MM.1S (cell line): ENCODE data around the gene ITGA3.
A peak's percentile ranks its signal among the peaks of the same experiment; 100 is the strongest.

Source experiments
- DNase-seq: peaks from one replicate; pipeline ENCODE4 v3.0.0-alpha.2; 2015
- H2AFZ ChIP-seq: fragments of 300-600 bp; sonication (generic); 2 replicates; pipeline ENCODE4 v1.6.0; 2016; ENCODE audit warnings: antibody characterized with exemption, low read length
- H3F3A ChIP-seq: fragments of 300-600 bp; sonication (generic); 2 replicates; pipeline ENCODE4 v1.6.1; 2016; ENCODE audit warnings: mild to moderate bottlenecking, antibody characterized with exemption, low read length, moderate library complexity, mixed read lengths; ENCODE audit not compliant: insufficient read depth
- H3K27ac ChIP-seq: fragments of 300-600 bp; sonication (generic); 2 replicates; pipeline ENCODE4 v1.5.1; 2016; ENCODE audit warnings: mild to moderate bottlenecking, low read length
- H3K27me3 ChIP-seq: fragments of 300-600 bp; sonication (generic); replicated peaks from 2 replicates; pipeline ENCODE4 v1.6.0; 2016; ENCODE audit warnings: low read length; ENCODE audit not compliant: insufficient read depth
- H3K36me3 ChIP-seq: fragments of 300-600 bp; sonication (generic); replicated peaks from 2 replicates; pipeline ENCODE4 v1.6.1; 2016; ENCODE audit warnings: mild to moderate bottlenecking, low read length, mixed read lengths; ENCODE audit not compliant: insufficient read depth
- H3K4me1 ChIP-seq: fragments of 300-600 bp; sonication (generic); 2 replicates; pipeline ENCODE4 v1.6.1; 2016; ENCODE audit warnings: low read length, mixed read lengths
- H3K4me2 ChIP-seq: fragments of 300-600 bp; sonication (generic); 2 replicates; pipeline ENCODE4 v1.6.0; 2016; ENCODE audit warnings: low read depth, low read length
- H3K4me3 ChIP-seq: fragments of 300-600 bp; sonication (generic); 2 replicates; pipeline ENCODE4 v1.5.1; 2016; ENCODE audit warnings: low read length, mixed read lengths
- H3K79me2 ChIP-seq: fragments of 300-600 bp; sonication (generic); 2 replicates; pipeline ENCODE4 v1.6.1; 2016; ENCODE audit warnings: mixed run types, low read length, mixed read lengths
- H3K9ac ChIP-seq: fragments of 300-600 bp; sonication (generic); 2 replicates; pipeline ENCODE4 v1.6.1; 2016; ENCODE audit warnings: low read length, mixed read lengths
- H3K9me2 ChIP-seq: fragments of 300-600 bp; sonication (generic); replicated peaks from 2 replicates; pipeline ENCODE4 v1.6.1; 2016; ENCODE audit warnings: mild to moderate bottlenecking, low read length, mixed read lengths; ENCODE audit not compliant: insufficient read depth
- H3K9me3 ChIP-seq: fragments of 300-600 bp; sonication (generic); replicated peaks from 2 replicates; pipeline ENCODE4 v1.6.1; 2016; ENCODE audit warnings: mild to moderate bottlenecking, low read length, mixed read lengths; ENCODE audit not compliant: insufficient read depth
- H4K20me1 ChIP-seq: fragments of 300-600 bp; sonication (generic); 2 replicates; pipeline ENCODE4 v1.6.1; 2016; ENCODE audit warnings: mild to moderate bottlenecking, low read length, moderate library complexity, mixed read lengths; ENCODE audit not compliant: insufficient read depth
- EZH2 ChIP-seq: fragments of 300-600 bp; sonication (generic); optimal IDR thresholded peaks from 2 replicates; pipeline ENCODE3; 2017; ENCODE audit warnings: low read depth, mild to moderate bottlenecking, antibody characterized with exemption, low read length, mixed read lengths
- EZH2phosphoT487 ChIP-seq: fragments of 300-600 bp; sonication (generic); IDR thresholded peaks from 2 replicates; pipeline ENCODE4 v1.6.1; 2018; ENCODE audit warnings: antibody characterized with exemption, low read length
- TF ChIP-seq, protein P1 (sequence below): fragments of 300-600 bp; sonication (generic); IDR thresholded peaks from 2 replicates; pipeline ENCODE4 v1.5.1; 2016; ENCODE audit warnings: antibody characterized with exemption, low read length, mixed read lengths

ITGA3 gene

DNA sequence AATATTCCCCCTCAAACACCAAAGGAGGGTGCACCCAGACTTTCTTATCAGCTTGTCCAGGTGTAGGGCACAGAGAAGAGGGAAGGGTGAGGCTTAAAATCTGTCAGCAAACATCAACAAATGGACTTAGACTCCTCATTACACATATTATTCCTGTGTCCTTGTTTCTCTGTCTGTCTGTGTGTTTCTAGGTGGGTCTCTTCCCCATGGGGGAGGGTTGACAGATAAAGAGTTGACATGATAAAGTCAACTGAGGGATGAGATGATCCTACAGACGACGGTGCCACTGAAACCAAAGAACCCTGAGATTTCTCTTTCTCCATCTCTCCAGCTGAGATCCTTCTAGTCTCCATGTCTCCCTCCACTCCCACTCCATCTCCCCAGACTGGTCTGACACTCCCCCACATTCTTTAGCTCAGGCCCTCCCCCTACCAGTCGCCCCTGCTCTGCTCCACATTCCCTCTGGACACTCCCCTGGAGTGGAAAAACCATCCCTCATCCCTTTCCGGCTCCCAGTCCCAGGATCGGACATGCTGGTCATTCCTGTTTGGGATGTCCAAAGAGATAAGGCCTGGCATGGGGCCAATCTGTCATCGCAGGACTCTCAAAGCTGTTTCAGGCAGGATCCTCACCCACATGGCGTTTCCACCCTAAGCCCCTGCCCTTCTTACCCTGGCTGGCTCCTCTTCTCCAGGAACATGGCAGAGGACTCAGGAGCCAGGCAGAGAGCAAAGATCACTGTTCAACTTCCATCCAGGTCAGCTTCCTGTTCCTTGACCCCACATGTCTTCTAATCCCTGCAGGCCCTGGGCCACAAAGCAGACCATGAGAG, 2.9 kb upstream of the ITGA3 start:
- no peaks in the 10 kb centered on the region for H3K9me2 ChIP-seq
- H3K79me2 ChIP-seq, result peaks cover 11% of the 10 kb centered on the region; the same call in 1 of the 2 replicates
- 0 out of 2 replicates have a peak, but pooled peaks cover 4% of the 10 kb centered on the region for H3K27me3 ChIP-seq
- no peak overlapping the region for H3K4me3 ChIP-seq
- H3K4me2 ChIP-seq, result no peak overlapping the region
- no peak overlapping the region for H3K27ac ChIP-seq
- no peaks in the 10 kb centered on the region for H3K9me3 ChIP-seq
- H3K36me3 ChIP-seq, result no peaks in the 10 kb centered on the region
- TF ChIP-seq EZH2phosphoT487, result no peak
- TF ChIP-seq EZH2, result no peak
- TF ChIP-seq, protein P1, sequence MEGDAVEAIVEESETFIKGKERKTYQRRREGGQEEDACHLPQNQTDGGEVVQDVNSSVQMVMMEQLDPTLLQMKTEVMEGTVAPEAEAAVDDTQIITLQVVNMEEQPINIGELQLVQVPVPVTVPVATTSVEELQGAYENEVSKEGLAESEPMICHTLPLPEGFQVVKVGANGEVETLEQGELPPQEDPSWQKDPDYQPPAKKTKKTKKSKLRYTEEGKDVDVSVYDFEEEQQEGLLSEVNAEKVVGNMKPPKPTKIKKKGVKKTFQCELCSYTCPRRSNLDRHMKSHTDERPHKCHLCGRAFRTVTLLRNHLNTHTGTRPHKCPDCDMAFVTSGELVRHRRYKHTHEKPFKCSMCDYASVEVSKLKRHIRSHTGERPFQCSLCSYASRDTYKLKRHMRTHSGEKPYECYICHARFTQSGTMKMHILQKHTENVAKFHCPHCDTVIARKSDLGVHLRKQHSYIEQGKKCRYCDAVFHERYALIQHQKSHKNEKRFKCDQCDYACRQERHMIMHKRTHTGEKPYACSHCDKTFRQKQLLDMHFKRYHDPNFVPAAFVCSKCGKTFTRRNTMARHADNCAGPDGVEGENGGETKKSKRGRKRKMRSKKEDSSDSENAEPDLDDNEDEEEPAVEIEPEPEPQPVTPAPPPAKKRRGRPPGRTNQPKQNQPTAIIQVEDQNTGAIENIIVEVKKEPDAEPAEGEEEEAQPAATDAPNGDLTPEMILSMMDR, result no peak
- no peaks in the 10 kb centered on the region for H4K20me1 ChIP-seq
- H3K4me1 ChIP-seq, result peaks cover 27% of the 10 kb centered on the region
- H3K9ac ChIP-seq, result no peak overlapping the region
- peaks cover 18% of the 10 kb centered on the region for H3F3A ChIP-seq
- DNase-seq, result no peak
- H2AFZ ChIP-seq, result no peak overlapping the region

DNA sequence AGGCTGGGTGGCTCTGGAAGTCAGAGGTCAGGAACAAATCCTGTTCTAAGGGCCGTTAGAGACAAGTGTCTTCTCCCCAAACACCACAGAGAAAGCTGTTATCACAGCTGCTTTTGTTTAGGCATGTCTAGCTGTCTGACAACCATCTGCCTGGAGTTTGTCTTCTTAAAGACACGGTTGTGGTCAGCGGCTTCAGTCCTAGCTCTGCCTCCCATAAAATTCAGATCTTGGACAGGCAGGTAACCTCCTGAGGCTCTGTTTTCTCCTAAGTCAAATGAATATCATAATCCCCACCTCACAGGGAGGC, 2.3 kb upstream of the ITGA3 start:
- Histone ChIP-seq H3K27me3 (0 out of 2 replicates have a peak, but pooled peaks cover 4% of the 10 kb centered on the region), H3K9me2 (no peaks in the 10 kb centered on the region), H3K79me2 (peaks cover 14% of the 10 kb centered on the region; the same call in 1 of the 2 replicates), H3K27ac (no peak overlapping the region), H2AFZ (no peak overlapping the region), H3K4me3 (no peak overlapping the region), H3K4me2 (no peak overlapping the region), H4K20me1 (no peaks in the 10 kb centered on the region), H3K9ac (no peak overlapping the region), H3K36me3 (no peaks in the 10 kb centered on the region), H3F3A (peaks cover 18% of the 10 kb centered on the region), H3K9me3 (no peaks in the 10 kb centered on the region), H3K4me1 (peaks cover 27% of the 10 kb centered on the region)
- TF ChIP-seq EZH2phosphoT487 (no peak), EZH2 (no peak)
- TF ChIP-seq, protein P1, result no peak
- DNase-seq, result no peak

DNA sequence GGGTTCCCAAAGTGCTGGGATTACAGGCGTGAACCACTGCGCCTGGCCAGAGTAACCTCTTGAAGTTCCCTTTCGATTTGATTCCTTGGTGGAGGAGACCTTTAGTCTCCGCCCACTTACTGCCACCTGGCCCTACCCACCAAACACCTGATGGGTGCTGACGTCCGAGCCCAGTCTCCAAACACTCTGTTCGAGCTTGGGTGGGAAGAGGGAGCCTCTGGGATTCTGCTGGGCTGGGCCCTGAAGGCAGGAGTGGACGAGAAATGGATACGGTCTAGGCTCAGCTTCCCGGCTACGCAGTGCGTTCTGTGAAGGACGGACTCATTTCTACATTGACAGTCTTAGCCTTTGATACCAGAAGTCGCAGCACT, 870 bp upstream of the ITGA3 start:
- H3K79me2 ChIP-seq, result peaks cover 19% of the 10 kb centered on the region; the same call in 1 of the 2 replicates
- peak overlapping the region; percentile 57 for H3K4me3 ChIP-seq
- H3K36me3 ChIP-seq, result no peaks in the 10 kb centered on the region
- no peaks in the 10 kb centered on the region for H3K27me3 ChIP-seq
- DNase-seq, result peak; percentile 81
- H3K27ac ChIP-seq, result peak overlapping the region; percentile 84
- H3K9me3 ChIP-seq, result no peaks in the 10 kb centered on the region
- TF ChIP-seq EZH2phosphoT487, result no peak
- TF ChIP-seq, protein P1, result no peak
- TF ChIP-seq EZH2, result no peak
- peak overlapping the region; percentile 93 for H3K4me2 ChIP-seq
- H3K4me1 ChIP-seq, result peaks cover 32% of the 10 kb centered on the region
- H3K9ac ChIP-seq, result peak overlapping the region; percentile 63
- no peaks in the 10 kb centered on the region for H3K9me2 ChIP-seq
- H4K20me1 ChIP-seq, result no peaks in the 10 kb centered on the region
- peak overlapping the region; percentile 87 for H2AFZ ChIP-seq
- peaks cover 18% of the 10 kb centered on the region for H3F3A ChIP-seq
